Gastrocnemius medialis (tissue), 4 donors: ENCODE results near the gene COL27A1. TPM values are rescaled to one million over a fixed set of nuclear protein-coding genes. Genes with fewer than 3 reads are reported as not detected.

Experiments
- ATAC-seq, 2 donors: fragments of 150-250 bp; one replicate each; pipeline ENCODE4 v1.9.1; 2016
- DNase-seq, 2 donors: peaks; one replicate each; pipeline ENCODE4 v3.0.0-alpha.2; 2019
- H3K27ac ChIP-seq, 4 donors: fragments of 200-600 bp; sonication (generic); 1 replicate in 1 of 4; 2 replicates in 3 of 4; pipeline ENCODE4 v1.5.1; 2016 to 2018; ENCODE audit warnings: mild to moderate bottlenecking in 2 of 4, moderate library complexity in 1 of 4
- H3K27me3 ChIP-seq, 3 donors: fragments of 200-600 bp; sonication (generic) in 2 of 3; 1 replicate in 1 of 3; 2 replicates in 2 of 3; pipeline versions ENCODE4 v1.5.1 to v1.6.0; 2016 to 2019; ENCODE audit warnings: mild to moderate bottlenecking in 1 of 3, moderate library complexity in 1 of 3
- H3K36me3 ChIP-seq, 2 donors: fragments of 200-600 bp; sonication (generic) in 1 of 2; one replicate each; pipeline ENCODE4 v1.5.1; 2017 to 2018
- H3K4me1 ChIP-seq, 2 donors: fragments of 200-600 bp; sonication (generic) in 1 of 2; one replicate each; pipeline ENCODE4 v1.5.1; 2016 to 2017; ENCODE audit warnings: mild to moderate bottlenecking in 2 of 2
- H3K4me3 ChIP-seq, 4 donors: fragments of 200-600 bp; sonication (generic) in 3 of 4; 1 replicate in 1 of 4; 2 replicates in 3 of 4; pipeline ENCODE4 v1.5.1; 2016 to 2019; ENCODE audit warnings: mild to moderate bottlenecking in 2 of 4
- H3K9me3 ChIP-seq, 3 donors: fragments of 200-600 bp; sonication (generic) in 2 of 3; 1 replicate in 1 of 3; 2 replicates in 2 of 3; pipeline ENCODE4 v1.5.1; 2016 to 2019
- POLR2A ChIP-seq, 2 donors: fragments of 450-650 bp; IDR thresholded peaks; one replicate each; pipeline ENCODE4 v1.6.1; 2017; ENCODE audit warnings: antibody characterized with exemption in 2 of 2, mild to moderate bottlenecking in 2 of 2, moderate library complexity in 2 of 2
- in situ Hi-C, 4 donors: fragments of 200-750 bp; cut with MboI; loops; one replicate each; pipeline versions ENCODE4 v1.15.0 to v1.8.0; 2017; ENCODE audit warnings: low sequenced_read_pairs in 4 of 4
- intact Hi-C: fragments of 100-400 bp; cut with DNase I; formaldehyde crosslinking; loops from one replicate; pipeline ENCODE4 v1.15.1; 2023; ENCODE audit warnings: low total_unique reads
- total RNA-seq, 4 donors: library from RNA; depleted of rRNA; stranded (reverse); fragments of >200 nt; gene quantifications; one replicate each; pipeline versions ENCODE4 v1.1.0 to v1.2.3, GENCODE V29; 2016
- TF ChIP-seq, protein P1 (sequence below), 5 experiments: fragments of 450-650 bp in 3 of 5; fragments of 200-600 bp in 2 of 5; sonication (generic) in 2 of 5; IDR thresholded peaks in 4 of 5; conservative IDR thresholded peaks in 1 of 5; 1 replicate in 4 of 5; 2 replicates in 1 of 5; pipeline ENCODE4 v1.5.1; 2016 to 2019; ENCODE audit warnings: antibody characterized with exemption in 5 of 5, mild to moderate bottlenecking in 3 of 5, moderate library complexity in 3 of 5

The COL27A1 gene
- total RNA-seq, 4 donors from 2014 or later: 0.42 to 1.4 (median 0.95) TPM

- TF ChIP-seq POLR2A (IDR thresholded peaks at IDR 0.05): no peak
- TF ChIP-seq, protein P1, sequence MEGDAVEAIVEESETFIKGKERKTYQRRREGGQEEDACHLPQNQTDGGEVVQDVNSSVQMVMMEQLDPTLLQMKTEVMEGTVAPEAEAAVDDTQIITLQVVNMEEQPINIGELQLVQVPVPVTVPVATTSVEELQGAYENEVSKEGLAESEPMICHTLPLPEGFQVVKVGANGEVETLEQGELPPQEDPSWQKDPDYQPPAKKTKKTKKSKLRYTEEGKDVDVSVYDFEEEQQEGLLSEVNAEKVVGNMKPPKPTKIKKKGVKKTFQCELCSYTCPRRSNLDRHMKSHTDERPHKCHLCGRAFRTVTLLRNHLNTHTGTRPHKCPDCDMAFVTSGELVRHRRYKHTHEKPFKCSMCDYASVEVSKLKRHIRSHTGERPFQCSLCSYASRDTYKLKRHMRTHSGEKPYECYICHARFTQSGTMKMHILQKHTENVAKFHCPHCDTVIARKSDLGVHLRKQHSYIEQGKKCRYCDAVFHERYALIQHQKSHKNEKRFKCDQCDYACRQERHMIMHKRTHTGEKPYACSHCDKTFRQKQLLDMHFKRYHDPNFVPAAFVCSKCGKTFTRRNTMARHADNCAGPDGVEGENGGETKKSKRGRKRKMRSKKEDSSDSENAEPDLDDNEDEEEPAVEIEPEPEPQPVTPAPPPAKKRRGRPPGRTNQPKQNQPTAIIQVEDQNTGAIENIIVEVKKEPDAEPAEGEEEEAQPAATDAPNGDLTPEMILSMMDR (IDR thresholded peaks at IDR 0.05 in 4 of 5, conservative IDR thresholded peaks at IDR 0.05 in 1 of 5): no peak
- Histone ChIP-seq H3K4me1 (no peaks in the 10 kb centered on the region), H3K4me3 (no peak overlapping the region), H3K36me3 (peaks cover 0 to 13% of the 10 kb centered on the region in 2 donors), H3K27me3 (no peaks in the 10 kb centered on the region), H3K27ac (no peak overlapping the region), H3K9me3 (peaks cover 0 to 8% (median 0%) of the 10 kb centered on the region in 3 donors)
- intact Hi-C loops (loop anchor here (1.0 kb wide), 3 partner anchors 137 to 210 kb away; partner anchors contain the start of gene COL27A1), in situ Hi-C loops (loop anchor here in 3 of 4 donors (5.0 to 25.0 kb wide), 2 partner anchors 185 to 480 kb away; no protein-coding TSS in a partner anchor)
- no peak for ATAC-seq
- peak in 1 of 2 donors; percentile 4 for DNase-seq
These were observed 136.7 kb downstream of the COL27A1 start for GRCh38 chr9:114291886-114292590.

DNA sequence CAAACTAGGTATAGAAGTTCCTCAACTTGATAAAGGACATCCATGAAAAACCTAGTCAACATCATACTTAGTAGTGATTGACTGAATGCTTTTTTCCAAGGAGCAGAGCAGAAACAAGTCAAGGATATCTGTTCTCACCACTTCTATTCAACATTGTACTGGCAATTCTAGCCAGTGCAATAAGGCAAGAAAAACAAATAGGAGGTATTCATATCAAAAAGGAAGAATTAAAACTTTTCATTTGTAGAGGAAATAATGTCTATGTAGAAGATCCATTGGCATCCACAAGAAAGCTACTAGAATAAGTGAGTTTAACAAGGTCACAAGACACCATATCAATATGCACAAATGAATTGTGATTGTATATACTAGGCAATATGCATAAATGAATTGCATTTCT, 139.3 kb downstream of the COL27A1 start:
- intact Hi-C loops (no loop called here), in situ Hi-C loops (loop anchor here in 3 of 4 donors (5.0 to 25.0 kb wide), 2 partner anchors 187 to 482 kb away; no protein-coding TSS in a partner anchor)
- TF ChIP-seq, protein P1 (IDR thresholded peaks at IDR 0.05 in 4 of 5, conservative IDR thresholded peaks at IDR 0.05 in 1 of 5): no peak
- no peak for TF ChIP-seq POLR2A (IDR thresholded peaks at IDR 0.05)
- Histone ChIP-seq H3K27ac (no peak overlapping the region), H3K4me3 (no peak overlapping the region), H3K27me3 (no peaks in the 10 kb centered on the region), H3K36me3 (peaks cover 0 to 13% of the 10 kb centered on the region in 2 donors), H3K4me1 (no peaks in the 10 kb centered on the region), H3K9me3 (peaks cover 0 to 8% (median 0%) of the 10 kb centered on the region in 3 donors)
- ATAC-seq (no peak), DNase-seq (no peak)

DNA sequence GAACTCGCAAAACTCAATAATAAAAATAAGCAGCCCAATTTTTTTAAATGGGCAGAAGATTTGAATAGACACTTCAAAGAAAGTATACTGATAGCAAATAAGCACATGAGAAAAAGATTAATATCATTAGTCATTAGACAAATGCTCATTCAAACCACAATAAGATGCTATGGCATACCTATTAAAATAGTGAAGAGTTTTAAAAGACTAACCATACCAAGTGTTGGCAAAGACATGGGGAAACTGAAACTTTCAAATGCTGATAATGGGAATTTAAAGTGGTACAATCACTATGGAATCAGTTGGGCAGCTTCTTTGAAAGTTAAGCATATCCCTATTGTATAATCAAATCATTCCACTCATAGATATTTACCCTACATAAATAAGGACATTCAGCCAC, 141.0 kb downstream of the COL27A1 start:
- intact Hi-C loops: no loop called here

GRCh38 chr9:114299286-114300152, 144.2 kb downstream of the COL27A1 start:
- Histone ChIP-seq H3K36me3 (peaks cover 0 to 11% of the 10 kb centered on the region in 2 donors), H3K27me3 (no peaks in the 10 kb centered on the region), H3K9me3 (peaks cover 0 to 8% (median 0%) of the 10 kb centered on the region in 3 donors), H3K27ac (no peak overlapping the region), H3K4me3 (no peak overlapping the region), H3K4me1 (no peaks in the 10 kb centered on the region)
- in situ Hi-C loops (loop anchor here in 2 of 4 donors (25.0 kb wide), 1 partner anchor 487 kb away; no protein-coding TSS in a partner anchor), intact Hi-C loops (no loop called here)
- TF ChIP-seq POLR2A (IDR thresholded peaks at IDR 0.05): no peak
- TF ChIP-seq, protein P1 (IDR thresholded peaks at IDR 0.05 in 4 of 5, conservative IDR thresholded peaks at IDR 0.05 in 1 of 5): no peak
- ATAC-seq (no peak), DNase-seq (no peak)

More for the DNA sequence above, 141.0 kb downstream of the COL27A1 start:
- H3K4me1 ChIP-seq: no peaks in the 10 kb centered on the region
- H3K27ac ChIP-seq: no peak overlapping the region
- H3K27me3 ChIP-seq: no peaks in the 10 kb centered on the region
- TF ChIP-seq POLR2A (IDR thresholded peaks at IDR 0.05): no peak
- TF ChIP-seq, protein P1 (IDR thresholded peaks at IDR 0.05 in 4 of 5, conservative IDR thresholded peaks at IDR 0.05 in 1 of 5): no peak
- peaks cover 0 to 13% of the 10 kb centered on the region in 2 donors for H3K36me3 ChIP-seq
- H3K4me3 ChIP-seq: no peak overlapping the region
- peaks cover 0 to 8% (median 0%) of the 10 kb centered on the region in 3 donors for H3K9me3 ChIP-seq
- in situ Hi-C loops: loop anchor here in 2 of 4 donors (25.0 kb wide), 1 partner anchor 484 kb away; no protein-coding TSS in a partner anchor
- no peak for DNase-seq
- ATAC-seq: no peak
